Measurements from ENCODE around the gene TEKT2.

Gene TEKT2

GRCh38 chr1:36108314-36108713, 24.4 kb downstream of the TEKT2 start:
- no peak overlapping the region for H3K4me2 ChIP-seq (ENCODE audit: low read depth, low read length, poor library complexity, severe bottlenecking)
- H3K27me3 ChIP-seq (ENCODE audit: low read length) = no peaks in the 10 kb centered on the region
- H3K9me3 ChIP-seq (ENCODE audit: insufficient read depth, low read length) = no peaks in the 10 kb centered on the region
- H3K9me2 ChIP-seq (replicated peaks; ENCODE audit: insufficient read depth, low read length) = no peaks in the 10 kb centered on the region
- H3K4me3 ChIP-seq (ENCODE audit: insufficient read depth, low read length, poor library complexity, severe bottlenecking) = no peak overlapping the region
- no peaks in the 10 kb centered on the region for H3K79me2 ChIP-seq (ENCODE audit: insufficient read depth, low read length)
- no peak overlapping the region for H2AFZ ChIP-seq (ENCODE audit: low read depth, low read length, severe bottlenecking)
- no peak overlapping the region for H3K9ac ChIP-seq (ENCODE audit: low read length)
- H3K36me3 ChIP-seq (ENCODE audit: low read length) = no peaks in the 10 kb centered on the region
- no peaks in the 10 kb centered on the region for H3F3A ChIP-seq (ENCODE audit: insufficient read depth)
- no peak for TF ChIP-seq CTCF (IDR thresholded peaks at IDR 0.05; ENCODE audit: insufficient read depth, low read length, poor library complexity, severe bottlenecking)
- TF ChIP-seq EZH2phosphoT487 (conservative IDR thresholded peaks at IDR 0.05; ENCODE audit: low read length) = no peak
- no peak overlapping the region for H3K27ac ChIP-seq (ENCODE audit: low read depth, low read length)
- no peaks in the 10 kb centered on the region for H4K20me1 ChIP-seq (ENCODE audit: low read depth, low read length)

GRCh38 chr1:36109041-36109679, 25.3 kb downstream of the TEKT2 start:
- H2AFZ ChIP-seq (ENCODE audit: low read depth, low read length, severe bottlenecking) = no peak overlapping the region
- TF ChIP-seq EZH2phosphoT487 (conservative IDR thresholded peaks at IDR 0.05; ENCODE audit: low read length) = no peak
- TF ChIP-seq CTCF (IDR thresholded peaks at IDR 0.05; ENCODE audit: insufficient read depth, low read length, poor library complexity, severe bottlenecking) = no peak

GRCh38 chr1:36111151-36111550, 27.3 kb downstream of the TEKT2 start:
- Histone ChIP-seq H3K79me2 (ENCODE audit: insufficient read depth, low read length) (no peaks in the 10 kb centered on the region), H3K4me3 (ENCODE audit: insufficient read depth, low read length, poor library complexity, severe bottlenecking) (no peak overlapping the region), H3F3A (ENCODE audit: insufficient read depth) (no peaks in the 10 kb centered on the region), H4K20me1 (ENCODE audit: low read depth, low read length) (no peaks in the 10 kb centered on the region), H3K9ac (ENCODE audit: low read length) (no peak overlapping the region), H3K4me2 (ENCODE audit: low read depth, low read length, poor library complexity, severe bottlenecking) (no peak overlapping the region), H3K36me3 (ENCODE audit: low read length) (no peaks in the 10 kb centered on the region), H3K9me3 (ENCODE audit: insufficient read depth, low read length) (no peaks in the 10 kb centered on the region), H3K9me2 (replicated peaks; ENCODE audit: insufficient read depth, low read length) (no peaks in the 10 kb centered on the region), H3K27ac (ENCODE audit: low read depth, low read length) (no peak overlapping the region), H2AFZ (ENCODE audit: low read depth, low read length, severe bottlenecking) (no peak overlapping the region), H3K27me3 (ENCODE audit: low read length) (no peaks in the 10 kb centered on the region)
- TF ChIP-seq CTCF (IDR thresholded peaks at IDR 0.05; ENCODE audit: insufficient read depth, low read length, poor library complexity, severe bottlenecking) = no peak
- no peak for TF ChIP-seq EZH2phosphoT487 (conservative IDR thresholded peaks at IDR 0.05; ENCODE audit: low read length)

More at GRCh38 chr1:36109041-36109679, 25.3 kb downstream of the TEKT2 start:
- Histone ChIP-seq H4K20me1 (ENCODE audit: low read depth, low read length) (no peaks in the 10 kb centered on the region), H3K36me3 (ENCODE audit: low read length) (no peaks in the 10 kb centered on the region), H3F3A (ENCODE audit: insufficient read depth) (no peaks in the 10 kb centered on the region), H3K9me3 (ENCODE audit: insufficient read depth, low read length) (no peaks in the 10 kb centered on the region), H3K27me3 (ENCODE audit: low read length) (no peaks in the 10 kb centered on the region), H3K4me3 (ENCODE audit: insufficient read depth, low read length, poor library complexity, severe bottlenecking) (no peak overlapping the region), H3K27ac (ENCODE audit: low read depth, low read length) (no peak overlapping the region), H3K4me2 (ENCODE audit: low read depth, low read length, poor library complexity, severe bottlenecking) (no peak overlapping the region), H3K9me2 (replicated peaks; ENCODE audit: insufficient read depth, low read length) (no peaks in the 10 kb centered on the region), H3K79me2 (ENCODE audit: insufficient read depth, low read length) (no peaks in the 10 kb centered on the region), H3K9ac (ENCODE audit: low read length) (no peak overlapping the region)

Data from SU-DHL-6 (cell line).